ENCODE results near the gene FADS1. TPM values are rescaled to one million over a fixed set of nuclear protein-coding genes. Genes with fewer than 3 reads are reported as not detected.
A peak's percentile ranks its signal among the peaks of the same experiment; 100 is the strongest.

FADS1 gene
- total and polyA plus RNA-seq, 2 of the 13 experiments (the other 11 are each of a cell fraction or from before 2014, with no cell fraction given): 91.8 to 108 TPM

- TF ChIP-seq SRSF1 (optimal IDR thresholded peaks at IDR 0.05; ENCODE audit: low read depth, low read length) (no peak), SP2 (CRISPR knock-in tag; IDR thresholded peaks at IDR 0.05) (no peak), RELA (CRISPR knock-in tag; IDR thresholded peaks at IDR 0.05) (no peak), POLR2G (IDR thresholded peaks at IDR 0.05; ENCODE audit: low read depth, low read length) (peak; percentile 65; the same call in 1 of the 2 replicates), ZNF678 (CRISPR knock-in tag; IDR thresholded peaks at IDR 0.05) (no peak), ZZZ3 (CRISPR knock-in tag; IDR thresholded peaks at IDR 0.05; ENCODE audit: borderline replicate concordance) (no peak), SIX4 (CRISPR knock-in tag; IDR thresholded peaks at IDR 0.05) (no peak), CENPT (CRISPR knock-in tag; IDR thresholded peaks at IDR 0.05; ENCODE audit: low read depth) (no peak), GABPB1 (CRISPR knock-in tag; IDR thresholded peaks at IDR 0.05) (no peak), ZNF841 (CRISPR knock-in tag; IDR thresholded peaks at IDR 0.05; ENCODE audit: borderline replicate concordance) (no peak), CBFB (CRISPR knock-in tag; IDR thresholded peaks at IDR 0.05) (no peak; the same call in 1 of the 2 replicates), TCF7 (IDR thresholded peaks at IDR 0.05; ENCODE audit: low read depth) (no peak), MTF2 (CRISPR knock-in tag; IDR thresholded peaks at IDR 0.05; ENCODE audit: borderline replicate concordance) (no peak; the same call in 1 of the 2 replicates), ZNF281 (CRISPR knock-in tag; IDR thresholded peaks at IDR 0.05; ENCODE audit: borderline replicate concordance) (no peak), KLF16 (CRISPR knock-in tag; IDR thresholded peaks at IDR 0.05) (0 out of 4 replicates have a peak, but pooled peaks of 1 of the 2 experiments have one; percentile 17), GRHL1 (CRISPR knock-in tag; conservative IDR thresholded peaks at IDR 0.05) (no peak), NFE2L1 (CRISPR knock-in tag; IDR thresholded peaks at IDR 0.05; ENCODE audit: borderline replicate concordance) (no peak), CCDC6 (CRISPR knock-in tag; IDR thresholded peaks at IDR 0.05) (peak; percentile 62; the same call in 1 of the 2 replicates), ATRX (CRISPR knock-in tag; IDR thresholded peaks at IDR 0.05; ENCODE audit: borderline replicate concordance) (no peak), WIZ (CRISPR knock-in tag; IDR thresholded peaks at IDR 0.05) (0 out of 2 replicates have a peak, but pooled peaks have one; percentile 15), ZNF614 (CRISPR knock-in tag; IDR thresholded peaks at IDR 0.05; ENCODE audit: borderline replicate concordance) (peak; percentile 4; the same call in 1 of the 2 replicates), TRAFD1 (CRISPR knock-in tag; IDR thresholded peaks at IDR 0.05; ENCODE audit: borderline replicate concordance) (no peak), EED (CRISPR knock-in tag; IDR thresholded peaks at IDR 0.05) (no peak), YY1 (IDR thresholded peaks at IDR 0.05; ENCODE audit: insufficient read depth, insufficient replicate concordance, low read depth, low read length) (no peak), ZNF891 (CRISPR knock-in tag; IDR thresholded peaks at IDR 0.05) (no peak)
These were observed 25.0 kb downstream of the FADS1 start (continued) for GRCh38 chr11:61791737-61792309.

Data from HepG2 (cell line).